Transverse colon (tissue), 4 donors: ENCODE measurements around the gene ANOS1. TPM values are rescaled to one million over a fixed set of nuclear protein-coding genes. Genes with fewer than 3 reads are reported as not detected.

Experiments
- DNase-seq: peaks from one replicate; pipeline ENCODE4 v3.0.0-alpha.2; 2019
- H3K27ac ChIP-seq, 4 donors: fragments of 200-600 bp; sonication (generic); 2 replicates each; pipeline ENCODE4 v1.5.1; 2016 to 2018; ENCODE audit warnings: inconsistent platforms in 4 of 4
- H3K27me3 ChIP-seq: fragments of 200-600 bp; sonication (generic); 2 replicates; pipeline ENCODE4 v1.5.1; 2017; ENCODE audit warnings: inconsistent platforms
- H3K36me3 ChIP-seq, 4 donors: fragments of 200-600 bp; sonication (generic); 2 replicates each; pipeline ENCODE4 v1.5.1; 2017 to 2019; ENCODE audit warnings: inconsistent platforms in 4 of 4
- H3K4me1 ChIP-seq, 4 donors: fragments of 200-600 bp; sonication (generic); 2 replicates each; pipeline ENCODE4 v1.5.1; 2017 to 2020; ENCODE audit warnings: inconsistent platforms in 4 of 4
- H3K4me3 ChIP-seq, 4 donors: fragments of 200-600 bp; sonication (generic); 1 replicate in 1 of 4; 2 replicates in 3 of 4; pipeline versions ENCODE4 v1.5.1 to v1.6.1; 2017 to 2019; ENCODE audit warnings: inconsistent platforms in 4 of 4
- H3K9me3 ChIP-seq, 2 donors: fragments of 200-600 bp; sonication (generic); 2 replicates each; pipeline ENCODE4 v1.5.1; 2017 to 2019; ENCODE audit warnings: inconsistent platforms in 2 of 2
- CTCF ChIP-seq, 5 experiments: fragments of 200-600 bp in 3 of 5; fragments of 450-650 bp in 2 of 5; sonication (generic) in 3 of 5; IDR thresholded peaks; 1 replicate in 2 of 5; 2 replicates in 3 of 5; pipeline ENCODE4 v1.5.1; 2016 to 2017; ENCODE audit warnings: antibody characterized with exemption in 5 of 5, inconsistent platforms in 3 of 5, mild to moderate bottlenecking in 2 of 5, moderate library complexity in 1 of 5
- EP300 ChIP-seq: sonication (generic); formaldehyde crosslinking; IDR thresholded peaks from one replicate; pipeline ENCODE4 v1.6.1; 2017; ENCODE audit warnings: antibody characterized with exemption, low read depth
- POLR2A ChIP-seq: fragments of 450-650 bp; IDR thresholded peaks from one replicate; pipeline ENCODE4 v1.6.1; 2016; ENCODE audit warnings: antibody characterized with exemption, mild to moderate bottlenecking, moderate library complexity
- POLR2AphosphoS5 ChIP-seq, 3 donors: sonication (generic); formaldehyde crosslinking; IDR thresholded peaks; one replicate each; pipeline ENCODE4 v1.6.1; 2016; ENCODE audit warnings: antibody characterized with exemption in 3 of 3
- WGBS, 2 donors: methylation state at CpG; one replicate each; pipeline ENCODE4 v1.1.5; 2018; ENCODE audit warnings: low coverage in 1 of 2; 5-methylcytosine and 5-hydroxymethylcytosine counted together
- in situ Hi-C, 4 donors: fragments of 200-750 bp; cut with MboI; loops; one replicate each; pipeline versions ENCODE4 v1.15.0 to v1.15.1; 2017; ENCODE audit warnings: low sequenced_read_pairs in 3 of 4, low pct_ligation_motif_present in 1 of 4, low pct_unique_long_range_greater_than_20kb in 1 of 4
- intact Hi-C: fragments of 100-400 bp; cut with DNase I; formaldehyde crosslinking; loops from one replicate; pipeline ENCODE4 v1.15.1; 2023; ENCODE audit warnings: low total_unique reads
- total RNA-seq, 4 donors: library from RNA; depleted of rRNA; stranded (reverse); fragments of >200 nt; gene quantifications; one replicate each; pipeline ENCODE4 v1.1.0, GENCODE V29; 2016

The ANOS1 gene
- total RNA-seq, 4 donors from 2014 or later: 0.14 to 0.16 TPM; not detected in 2

- WGBS, 2 donors: 33 to 68% methylated on average over 2 to 3 of the region's 3 CpGs
- intact Hi-C loops (no loop called here), in situ Hi-C loops (no loop called here)
- H3K27ac ChIP-seq: no peak overlapping the region
- no peaks in the 10 kb centered on the region for H3K4me1 ChIP-seq
- DNase-seq: no peak
- H3K4me3 ChIP-seq: no peak overlapping the region
- TF ChIP-seq POLR2AphosphoS5 (IDR thresholded peaks at IDR 0.05) (no peak), CTCF (IDR thresholded peaks at IDR 0.05) (no peak), EP300 (no peak), POLR2A (no peak)
- H3K27me3 ChIP-seq: no peaks in the 10 kb centered on the region
- H3K9me3 ChIP-seq: no peaks in the 10 kb centered on the region
- H3K36me3 ChIP-seq: no peaks in the 10 kb centered on the region
Observed at GRCh38 chrX:8714164-8714563, 17.8 kb downstream of the ANOS1 start.

- 64 to 100% methylated on average over 1 to 2 of the region's 2 CpGs for WGBS, 2 donors
- no peak for TF ChIP-seq POLR2A
- no peak for TF ChIP-seq POLR2AphosphoS5 (IDR thresholded peaks at IDR 0.05)
- no peak for TF ChIP-seq EP300
- no peak for TF ChIP-seq CTCF (IDR thresholded peaks at IDR 0.05)
- H3K9me3 ChIP-seq: no peaks in the 10 kb centered on the region
- H3K36me3 ChIP-seq: no peaks in the 10 kb centered on the region
- no peaks in the 10 kb centered on the region for H3K4me1 ChIP-seq
- DNase-seq: no peak
- H3K27me3 ChIP-seq: no peaks in the 10 kb centered on the region
- in situ Hi-C loops: no loop called here
- no peak overlapping the region for H3K4me3 ChIP-seq
- intact Hi-C loops: no loop called here
- H3K27ac ChIP-seq: no peak overlapping the region
Observed at GRCh38 chrX:8711401-8711800, 20.5 kb downstream of the ANOS1 start.

GRCh38 chrX:8704184-8704583 lies 27.8 kb downstream of the ANOS1 start:
- in situ Hi-C loops (no loop called here), intact Hi-C loops (no loop called here)
- Histone ChIP-seq H3K4me3 (no peak overlapping the region), H3K27ac (no peak overlapping the region), H3K27me3 (no peaks in the 10 kb centered on the region), H3K4me1 (no peaks in the 10 kb centered on the region), H3K9me3 (no peaks in the 10 kb centered on the region), H3K36me3 (no peaks in the 10 kb centered on the region)
- TF ChIP-seq POLR2AphosphoS5 (IDR thresholded peaks at IDR 0.05) (no peak), CTCF (IDR thresholded peaks at IDR 0.05) (no peak), EP300 (no peak), POLR2A (no peak)
- WGBS, 2 donors: 83 to 92% methylated on average over 1 to 2 of the region's 2 CpGs
- DNase-seq: no peak

- in situ Hi-C loops (no loop called here), intact Hi-C loops (no loop called here)
- no peaks in the 10 kb centered on the region for H3K27me3 ChIP-seq
- no peak for DNase-seq
- no peaks in the 10 kb centered on the region for H3K36me3 ChIP-seq
- TF ChIP-seq CTCF (IDR thresholded peaks at IDR 0.05) (no peak), POLR2A (no peak), EP300 (no peak), POLR2AphosphoS5 (IDR thresholded peaks at IDR 0.05) (no peak)
- 95% methylated on average over 1 of the region's 1 CpG; no CpG with 5 or more reads in 1 of the 2 donors for WGBS, 2 donors
- no peak overlapping the region for H3K27ac ChIP-seq
- no peaks in the 10 kb centered on the region for H3K9me3 ChIP-seq
- H3K4me1 ChIP-seq: no peaks in the 10 kb centered on the region
- no peak overlapping the region for H3K4me3 ChIP-seq
Observed at GRCh38 chrX:8692871-8693270, 39.1 kb downstream of the ANOS1 start.
